Measurements from ENCODE around the gene YIPF4.
"Not testable (repeated sequence)": the region's sequence is repeated elsewhere in the genome, so short reads cannot be mapped to it uniquely, and the experiment has no call there.

Gene YIPF4

DNA sequence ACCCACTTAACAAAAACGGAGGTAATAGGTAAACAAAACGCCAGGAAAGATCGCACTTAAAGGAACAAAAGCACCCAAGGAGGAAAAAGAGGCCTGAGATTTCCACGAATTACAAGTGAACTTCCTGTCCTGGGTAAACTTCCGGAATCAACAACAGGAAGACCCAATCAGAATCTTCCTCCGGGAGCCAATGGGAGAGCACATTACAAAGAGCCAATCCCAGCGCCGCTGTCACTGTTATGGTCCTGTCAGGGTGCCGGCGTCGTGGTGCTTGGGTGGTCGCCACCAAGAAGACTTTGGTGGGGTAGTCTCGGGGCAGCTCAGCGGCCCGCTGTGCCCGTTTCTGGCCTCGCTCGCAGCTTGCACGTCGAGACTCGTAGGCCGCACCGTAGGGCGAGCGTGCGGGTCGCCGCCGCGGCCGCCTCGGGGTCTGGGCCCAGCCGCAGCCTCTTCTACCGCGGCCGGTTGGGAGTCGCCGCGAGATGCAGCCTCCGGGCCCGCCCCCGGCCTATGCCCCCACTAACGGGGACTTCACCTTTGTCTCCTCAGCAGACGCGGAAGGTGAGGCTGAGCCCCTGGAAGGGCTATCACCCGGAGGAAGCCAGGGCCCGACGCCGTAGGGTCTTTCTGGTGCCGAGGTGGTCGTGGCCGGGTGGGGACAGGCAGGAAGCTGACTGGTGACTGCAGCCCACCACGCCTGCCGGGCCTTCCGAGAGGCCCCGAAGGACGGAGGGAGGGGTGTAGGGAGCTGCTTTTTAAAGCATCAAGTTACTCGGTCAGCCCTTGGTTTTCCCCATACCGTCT lies at the start of gene YIPF4:
TSS of gene YIPF4 (plus strand) at position 231 of the 804 bp plus-strand sequence. CDS start at position 483, 252 bp downstream.
- DNase-seq = peak; percentile 79 to 96 (median 88)
- intact Hi-C loops (cut with DNase I) = loop anchor here (5.0 kb wide), 1 partner anchor 79 kb away; the partner anchor contains the start of gene BIRC6

GRCh38 chr2:32228181-32228580 lies 49.5 kb upstream of the YIPF4 start:
- intact Hi-C loops (cut with DNase I) = no loop called here
- DNase-seq = no peak

DNA sequence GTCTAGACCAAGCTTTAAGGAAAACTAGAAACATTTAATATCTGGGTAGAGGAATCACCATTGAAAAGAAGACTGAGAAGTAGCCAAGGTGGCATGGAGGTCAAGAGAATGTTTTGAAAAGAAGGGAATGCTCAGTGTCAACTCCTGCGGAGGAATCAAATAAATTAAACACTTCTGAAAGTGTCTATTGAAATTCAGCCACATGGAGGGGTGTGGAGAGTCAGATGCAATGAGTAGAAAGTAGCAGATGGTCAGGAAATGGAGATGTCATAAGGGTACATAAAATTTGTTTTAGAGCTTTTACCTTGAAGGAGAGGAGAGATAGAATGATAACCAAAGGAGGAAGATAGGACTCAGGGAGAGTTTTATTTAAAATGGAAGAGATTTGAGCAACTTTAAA lies 48.1 kb upstream of the YIPF4 start:
- no peak for DNase-seq
- intact Hi-C loops (cut with DNase I) = no loop called here

- intact Hi-C loops (cut with DNase I) = no loop called here
- no peak for DNase-seq
Measured at GRCh38 chr2:32231959-32232358, 45.7 kb upstream of the YIPF4 start.

- intact Hi-C loops (cut with DNase I) = no loop called here
- DNase-seq = no peak
Measured at GRCh38 chr2:32235315-32235714, 42.4 kb upstream of the YIPF4 start.

DNA sequence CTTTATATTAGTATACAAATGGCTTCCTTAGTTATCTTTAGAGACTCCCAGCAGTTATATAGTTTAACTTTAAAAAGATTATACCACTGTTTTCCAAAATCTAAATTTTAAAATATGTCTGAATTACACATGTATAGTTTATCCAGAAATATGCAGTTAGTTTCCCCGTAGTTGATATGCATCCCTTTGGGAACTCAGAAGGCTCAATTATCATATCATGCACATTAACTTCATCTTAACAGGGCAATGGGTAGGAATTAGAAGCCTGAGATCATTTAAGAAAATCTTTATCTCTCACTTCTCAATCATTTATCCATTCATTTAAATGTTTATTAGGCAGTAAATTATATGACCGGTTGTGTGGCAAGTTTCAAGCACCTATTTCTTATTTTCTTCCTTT lies 40.2 kb upstream of the YIPF4 start:
- DNase-seq = no peak
- intact Hi-C loops (cut with DNase I) = no loop called here

DNA sequence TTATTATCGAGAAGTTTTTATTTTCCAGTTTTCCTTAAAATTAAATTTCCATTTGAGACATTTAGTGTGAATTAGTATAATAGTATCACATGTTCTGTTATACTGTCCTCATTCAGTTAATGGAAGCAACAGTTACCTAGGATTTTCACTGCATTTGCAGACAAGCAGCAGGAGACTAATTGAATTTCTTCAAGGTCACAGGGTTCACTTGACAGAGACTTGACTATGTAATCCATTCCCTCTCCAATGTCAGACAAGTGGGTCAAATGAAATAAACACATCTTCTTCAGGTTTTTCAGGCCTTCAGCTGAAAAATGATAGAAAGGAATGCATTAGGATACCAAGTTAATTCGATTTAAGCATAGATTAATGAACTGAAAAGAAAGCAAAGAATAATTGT lies 39.7 kb upstream of the YIPF4 start:
- intact Hi-C loops (cut with DNase I) = no loop called here
- no peak for DNase-seq

GRCh38 chr2:32242331-32242730 lies 35.4 kb upstream of the YIPF4 start:
- no peak for DNase-seq
- intact Hi-C loops (cut with DNase I) = no loop called here

DNA sequence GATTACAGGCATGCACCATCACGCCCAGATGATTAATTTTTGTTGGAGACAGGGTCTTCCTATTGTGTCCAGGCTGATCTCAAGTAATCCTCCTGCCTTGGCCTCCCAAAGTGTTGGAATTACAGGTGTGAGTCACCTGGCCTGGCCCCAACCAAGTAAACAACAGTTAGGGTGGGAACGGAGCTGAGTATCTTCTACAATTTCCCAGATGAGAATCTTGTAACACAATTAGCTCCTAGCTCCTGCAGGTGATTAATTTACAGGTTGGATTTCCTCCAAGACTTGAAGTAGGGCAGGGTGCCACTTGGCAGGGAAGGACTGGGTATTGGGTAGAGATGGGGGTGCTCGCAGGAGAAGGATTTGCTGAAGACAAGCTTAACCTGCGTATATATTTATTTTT lies 30.8 kb upstream of the YIPF4 start:
- intact Hi-C loops (cut with DNase I) = no loop called here
- no peak for DNase-seq

DNA sequence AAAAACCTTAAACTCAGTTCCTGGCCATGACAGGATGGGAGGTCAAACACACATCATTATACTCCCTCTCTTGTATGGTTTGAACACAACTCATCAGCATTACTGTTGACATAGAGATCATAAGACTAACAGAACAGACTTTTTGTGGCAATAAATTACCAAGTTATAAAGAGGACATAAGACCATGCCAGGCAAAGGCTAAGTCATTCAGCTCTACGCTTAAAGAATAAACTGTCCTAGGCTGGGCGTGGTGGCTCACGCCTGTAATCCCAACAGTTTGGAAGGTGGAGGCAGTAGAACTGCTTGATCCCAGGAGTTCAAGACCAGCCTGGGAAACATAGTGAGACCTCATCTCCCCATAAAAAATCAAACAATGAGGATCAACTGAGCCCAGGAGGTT lies 29.4 kb upstream of the YIPF4 start:
- no peak for DNase-seq
- intact Hi-C loops (cut with DNase I) = no loop called here

- intact Hi-C loops (cut with DNase I) = no loop called here
- DNase-seq = no peak
Measured at GRCh38 chr2:32249731-32250236, 27.9 kb upstream of the YIPF4 start.

DNA sequence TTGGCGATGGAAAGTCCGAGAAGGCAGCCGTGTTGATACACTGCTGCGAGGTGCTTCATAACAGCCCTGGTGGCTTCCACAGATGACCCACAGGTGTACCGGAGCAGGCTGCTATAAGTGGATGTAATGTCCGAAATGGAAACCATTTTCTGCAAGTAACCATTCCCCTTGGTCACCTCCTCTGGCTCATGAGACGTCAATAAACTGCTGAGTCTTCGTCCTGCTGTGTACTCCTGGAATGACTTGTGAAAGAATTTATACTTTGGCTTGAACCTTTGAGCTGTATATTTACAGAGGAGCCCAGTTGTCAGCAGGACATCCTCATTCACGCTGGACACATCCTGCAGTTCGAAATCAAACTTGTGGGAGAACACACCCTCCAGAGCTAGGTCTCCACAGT lies 27.4 kb upstream of the YIPF4 start:
- DNase-seq = no peak
- intact Hi-C loops (cut with DNase I) = no loop called here

- no peak for DNase-seq
- intact Hi-C loops (cut with DNase I) = no loop called here
Measured at GRCh38 chr2:32258242-32258641, 19.5 kb upstream of the YIPF4 start.

DNA sequence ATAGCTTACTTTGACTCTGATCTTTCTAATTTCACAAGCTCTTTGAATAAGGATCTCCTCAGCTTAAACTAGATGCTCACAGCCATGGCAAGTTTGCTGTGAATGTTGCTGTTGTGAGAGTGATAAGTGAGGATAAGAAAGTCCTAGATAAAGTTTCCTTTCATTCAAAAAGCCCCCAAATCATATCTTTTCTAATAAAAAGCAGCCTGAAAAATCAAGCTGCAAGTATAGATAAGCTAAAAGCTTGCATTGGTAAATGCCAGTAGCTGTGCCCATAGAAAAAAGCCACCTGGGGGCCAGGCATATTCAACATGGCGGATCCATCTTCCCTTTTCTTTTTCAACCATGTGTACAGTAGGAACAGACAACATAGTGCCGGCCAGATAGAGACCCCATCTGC lies 17.3 kb upstream of the YIPF4 start:
- intact Hi-C loops (cut with DNase I) = no loop called here

DNA sequence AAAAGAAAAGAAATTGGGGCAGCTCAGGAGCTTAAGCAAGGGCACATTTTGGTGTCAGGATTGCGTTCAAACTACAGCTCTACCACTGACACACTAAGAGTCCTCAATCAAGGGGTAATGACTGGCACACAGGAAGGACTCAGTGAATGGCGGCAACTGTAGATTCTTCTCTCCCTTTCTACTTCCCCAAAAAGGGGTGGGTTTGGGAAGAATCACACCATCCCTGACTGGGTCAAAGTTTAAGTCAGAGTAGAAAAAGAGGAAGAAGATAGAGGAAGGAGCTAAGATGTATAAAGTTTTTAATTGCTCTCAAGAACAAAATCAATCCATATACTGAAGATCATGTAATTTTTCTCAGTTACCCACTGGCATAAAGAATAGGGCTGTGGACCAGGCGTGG lies 15.6 kb upstream of the YIPF4 start:
- intact Hi-C loops (cut with DNase I) = no loop called here
- peak in 4 of 42 donors; percentile 8 to 39 (median 11) for DNase-seq

More for the DNA sequence above, 17.3 kb upstream of the YIPF4 start:
- DNase-seq = no peak

GRCh38 chr2:32264422-32265105 lies 13.1 kb upstream of the YIPF4 start, which contains the start of gene NLRC4:
NLRC4 (minus strand) TSS chr2:32264886; CDS start chr2:32256775, 8,111 bp downstream.
- DNase-seq = peak in 1 of 42 donors; percentile 33
- intact Hi-C loops (cut with DNase I) = no loop called here

DNA sequence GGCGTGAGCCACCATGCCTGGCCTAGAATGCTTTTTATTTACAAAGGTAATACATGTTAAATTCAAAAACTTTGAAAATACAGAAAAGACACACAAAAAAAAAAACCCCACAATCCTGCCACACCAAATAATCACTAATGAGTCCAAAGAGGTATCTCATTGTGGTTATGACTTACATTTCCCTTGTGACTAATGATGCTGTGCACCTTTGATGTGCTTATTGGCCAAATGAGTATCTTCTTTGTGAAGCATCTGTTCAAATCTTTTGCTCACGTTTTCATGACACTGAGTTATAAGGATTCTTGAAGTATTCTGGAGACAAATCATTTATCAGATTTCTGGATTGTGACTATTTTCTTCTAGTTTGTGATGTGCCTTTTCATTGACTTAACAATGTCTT lies 6.6 kb upstream of the YIPF4 start:
- intact Hi-C loops (cut with DNase I) = no loop called here
- DNase-seq = no peak

DNA sequence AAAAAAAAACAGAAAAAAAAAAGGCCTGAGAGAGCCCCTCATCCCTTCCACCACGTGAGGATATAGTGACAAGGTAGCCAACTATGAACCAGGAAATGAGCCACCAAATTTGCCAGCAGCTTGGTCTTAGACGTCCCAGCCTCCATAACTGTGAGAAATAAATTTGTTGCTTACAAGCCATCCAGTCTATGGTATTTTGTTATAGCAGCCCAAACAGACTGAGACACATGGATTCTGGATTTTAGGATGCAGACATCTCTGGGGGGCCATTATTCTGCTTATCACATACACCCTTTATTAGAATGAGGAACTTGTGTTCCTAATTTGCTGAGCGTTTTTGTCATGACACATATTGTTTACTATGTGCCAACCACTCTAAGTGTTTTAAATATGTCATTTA lies 5.4 kb upstream of the YIPF4 start:
- intact Hi-C loops (cut with DNase I) = no loop called here
- DNase-seq = peak in 1 of 42 donors; percentile 13

- intact Hi-C loops (cut with DNase I) = no loop called here
- peak in 1 of 42 donors; percentile 3 for DNase-seq
Measured at GRCh38 chr2:32274289-32274688, 3.4 kb upstream of the YIPF4 start.

- intact Hi-C loops (cut with DNase I) = loop anchor here (5.0 kb wide), 1 partner anchor 82 kb away; the partner anchor contains the start of gene BIRC6
- DNase-seq = not testable (repeated sequence)
Measured at GRCh38 chr2:32275790-32276189, 1.9 kb upstream of the YIPF4 start.
